Aorta (tissue), 5 donors: ENCODE data around the gene ZNF438. TPM values are rescaled to one million over a fixed set of nuclear protein-coding genes. Genes with fewer than 3 reads are reported as not detected.
A peak's percentile ranks its signal among the peaks of the same experiment; 100 is the strongest.

Experiments used
- ATAC-seq: fragments of 200-7000 bp; cut with Tn5 transposase; one replicate; pipeline ENCODE4 v1.9.1; 2022; ENCODE audit warnings: moderate library complexity; ENCODE audit not compliant: low FRiP score
- DNase-seq, 2 donors: peaks; one replicate each; pipeline ENCODE4 v3.0.0-alpha.2; 2020
- H3K27ac ChIP-seq, 2 donors: one replicate each; pipeline ENCODE4 v1.5.1; 2013; ENCODE audit warnings: low read length in 2 of 2, mild to moderate bottlenecking in 2 of 2, moderate library complexity in 2 of 2, control low read depth in 1 of 2, inconsistent platforms in 1 of 2, low read depth in 1 of 2
- H3K27me3 ChIP-seq, 2 donors: one replicate each; pipeline ENCODE4 v1.6.1; 2013; ENCODE audit warnings: control low read depth in 1 of 2, low read length in 1 of 2, mild to moderate bottlenecking in 1 of 2, moderate library complexity in 1 of 2; ENCODE audit not compliant: insufficient read depth in 2 of 2, control insufficient read depth in 1 of 2
- H3K36me3 ChIP-seq, 2 donors: one replicate each; pipeline ENCODE4 v1.6.1; 2013; ENCODE audit warnings: control low read depth in 1 of 2, low read length in 1 of 2, mild to moderate bottlenecking in 1 of 2; ENCODE audit not compliant: insufficient read depth in 2 of 2, control insufficient read depth in 1 of 2
- H3K4me1 ChIP-seq, 2 donors: one replicate each; pipeline ENCODE4 v1.6.1; 2013; ENCODE audit warnings: low read length in 2 of 2, control low read depth in 1 of 2, mild to moderate bottlenecking in 1 of 2, moderate library complexity in 1 of 2; ENCODE audit not compliant: insufficient read depth in 2 of 2, control insufficient read depth in 1 of 2
- H3K4me3 ChIP-seq, 2 donors: one replicate each; pipeline ENCODE4 v1.5.1; 2013; ENCODE audit warnings: low read length in 2 of 2, control low read depth in 1 of 2, mild to moderate bottlenecking in 1 of 2
- H3K9me3 ChIP-seq: one replicate; pipeline ENCODE4 v1.6.1; 2013; ENCODE audit warnings: mild to moderate bottlenecking, low read length; ENCODE audit not compliant: control insufficient read depth
- WGBS, 2 donors: extraction: QIAGEN DNeasy Blood & Tissue Kit; methylation state at CpG; one replicate each; pipeline ENCODE4 v1.1.7; 2013; 5-methylcytosine and 5-hydroxymethylcytosine counted together
- intact Hi-C, 2 donors: fragments of 100-400 bp; cut with DNase I; formaldehyde crosslinking; loops; one replicate each; pipeline versions ENCODE4 v1.14.2 to v1.15.0; 2022
- polyA plus RNA-seq, 2 donors: library from polyadenylated mRNA; stranded (reverse); fragments of 200-250 nt; gene quantifications; one replicate each; pipeline ENCODE4 v1.2.3, GENCODE V29; 2013
- total RNA-seq, 2 donors: library from RNA; stranded (reverse); fragmentation: NEBNext Ultra II Directional; extraction: Animal tissue kit (Norgen Biotek cat#: 25700); gene quantifications; one replicate each; pipeline ENCODE4 v1.2.1, GENCODE V29; 2021
- donor health status: healthy with polysubstance abuse.
- donor health status: Bipolar disorder and iron deficiency.
- donor health status: DM: no; HTN: no; CAD: no.
- donor health status: DM: no; HTN: no; CAD: no.
- donor health status: DM: yes; HTN: yes; CAD: no.

The ZNF438 gene
- total and polyA plus RNA-seq, 4 donors = 10.6 to 16.5 (median 12.5) TPM

DNA sequence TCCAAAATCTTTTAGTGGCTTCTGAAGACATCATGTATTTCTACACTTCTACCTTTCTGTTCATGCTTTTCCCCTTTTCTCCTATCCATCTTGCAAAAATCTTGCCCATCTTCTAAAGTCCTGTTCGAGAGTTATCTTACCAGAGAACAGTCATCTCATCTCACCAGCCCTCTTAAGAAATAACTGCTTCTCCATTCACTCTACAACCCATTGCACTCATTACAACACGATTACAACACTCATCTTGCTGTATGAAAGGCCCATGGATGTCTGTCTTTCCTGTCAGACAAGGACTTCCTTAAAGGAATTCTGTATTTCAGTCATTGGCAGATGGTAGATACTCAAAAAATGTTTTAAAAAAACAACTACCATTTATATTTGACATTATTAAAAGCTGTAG, 30.8 kb downstream of the ZNF438 start:
- no peak for ATAC-seq
- H3K36me3 ChIP-seq = no peaks in the 10 kb centered on the region
- H3K9me3 ChIP-seq = no peaks in the 10 kb centered on the region
- intact Hi-C loops = no loop called here
- WGBS, 2 donors = 95% methylated on average over 2 of the region's 2 CpGs
- no peak overlapping the region for H3K27ac ChIP-seq
- peaks cover 5 to 9% of the 10 kb centered on the region in 2 donors for H3K4me1 ChIP-seq
- H3K27me3 ChIP-seq = no peaks in the 10 kb centered on the region
- H3K4me3 ChIP-seq = no peak overlapping the region
- DNase-seq = no peak

DNA sequence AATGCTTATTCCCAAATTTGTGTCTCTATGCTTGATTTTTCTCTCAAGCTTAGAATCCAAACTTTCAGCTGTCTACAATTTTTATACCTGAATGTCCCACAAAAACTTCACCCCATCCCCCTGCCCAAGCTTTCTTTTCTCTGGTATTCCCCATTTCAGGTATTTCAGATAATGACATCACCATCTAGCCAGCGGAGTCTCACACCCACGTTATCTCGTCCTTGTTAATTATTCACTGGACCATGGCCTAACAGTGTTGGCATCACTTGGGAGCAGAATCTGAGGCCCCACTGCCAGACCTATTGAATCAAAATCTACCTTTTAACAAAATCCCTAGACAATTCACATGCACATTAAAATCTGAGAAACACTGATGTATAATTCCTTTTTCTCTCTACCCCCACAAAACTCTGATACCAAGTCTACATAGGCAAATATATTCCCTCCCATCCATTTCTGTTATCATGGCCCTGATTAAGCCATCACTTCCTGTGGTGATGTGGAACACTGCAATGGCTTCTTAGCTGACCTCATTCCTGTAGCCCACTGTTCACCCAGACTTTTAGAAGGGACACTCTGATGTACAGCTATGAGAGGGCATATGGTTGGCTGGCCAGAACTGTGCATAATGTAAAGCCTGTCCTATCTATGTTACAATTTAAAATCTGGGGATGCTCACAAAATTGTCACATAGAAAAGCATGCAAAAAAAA, 31.4 kb downstream of the ZNF438 start:
- 74 to 79% methylated on average over 3 of the region's 3 CpGs for WGBS, 2 donors
- Histone ChIP-seq H3K9me3 (no peaks in the 10 kb centered on the region), H3K27ac (no peak overlapping the region), H3K4me1 (peaks cover 5 to 8% of the 10 kb centered on the region in 2 donors), H3K4me3 (no peak overlapping the region), H3K36me3 (no peaks in the 10 kb centered on the region), H3K27me3 (no peaks in the 10 kb centered on the region)
- intact Hi-C loops = no loop called here
- no peak for DNase-seq
- ATAC-seq = no peak

DNA sequence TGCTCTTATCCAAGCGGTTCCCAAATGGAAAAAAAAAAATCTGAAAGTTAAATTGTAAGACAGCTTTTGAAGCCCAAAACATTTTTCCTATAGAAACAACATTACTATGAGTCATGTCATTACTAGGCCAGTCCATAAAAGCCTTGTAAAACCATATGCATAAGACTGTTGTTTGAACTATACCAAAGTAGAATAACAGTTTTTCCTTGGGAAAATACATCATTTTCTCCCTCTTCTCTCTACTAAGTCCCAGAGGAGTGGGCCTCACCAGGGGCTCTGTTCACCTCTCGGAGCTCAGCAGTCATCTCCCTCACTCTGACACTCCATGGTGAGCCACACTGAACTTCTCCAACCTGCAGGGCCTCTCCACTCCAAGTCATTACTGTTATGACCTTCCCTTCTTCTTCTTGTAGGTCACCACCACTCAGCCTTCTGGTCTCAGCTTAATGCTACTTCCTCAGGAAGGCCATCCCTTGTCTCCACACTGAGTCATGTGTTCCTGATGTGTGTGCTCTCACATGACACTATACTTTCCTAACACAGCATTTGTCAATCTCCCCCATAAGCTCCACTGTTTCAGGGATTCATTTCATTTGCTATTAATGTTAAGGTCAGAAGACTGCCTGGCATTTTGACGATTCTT, 32.5 kb downstream of the ZNF438 start:
- peak overlapping the region in 1 of 2 donors; percentile 48 for H3K4me3 ChIP-seq
- DNase-seq (peak in 1 of 2 donors; percentile 49), ATAC-seq (peak; percentile 74)
- H3K27me3 ChIP-seq = no peaks in the 10 kb centered on the region
- H3K36me3 ChIP-seq = no peaks in the 10 kb centered on the region
- H3K9me3 ChIP-seq = no peaks in the 10 kb centered on the region
- intact Hi-C loops = no loop called here
- peaks cover 3 to 5% of the 10 kb centered on the region in 2 donors for H3K4me1 ChIP-seq
- 47 to 52% methylated on average over 3 of the region's 3 CpGs for WGBS, 2 donors
- H3K27ac ChIP-seq = no peak overlapping the region

DNA sequence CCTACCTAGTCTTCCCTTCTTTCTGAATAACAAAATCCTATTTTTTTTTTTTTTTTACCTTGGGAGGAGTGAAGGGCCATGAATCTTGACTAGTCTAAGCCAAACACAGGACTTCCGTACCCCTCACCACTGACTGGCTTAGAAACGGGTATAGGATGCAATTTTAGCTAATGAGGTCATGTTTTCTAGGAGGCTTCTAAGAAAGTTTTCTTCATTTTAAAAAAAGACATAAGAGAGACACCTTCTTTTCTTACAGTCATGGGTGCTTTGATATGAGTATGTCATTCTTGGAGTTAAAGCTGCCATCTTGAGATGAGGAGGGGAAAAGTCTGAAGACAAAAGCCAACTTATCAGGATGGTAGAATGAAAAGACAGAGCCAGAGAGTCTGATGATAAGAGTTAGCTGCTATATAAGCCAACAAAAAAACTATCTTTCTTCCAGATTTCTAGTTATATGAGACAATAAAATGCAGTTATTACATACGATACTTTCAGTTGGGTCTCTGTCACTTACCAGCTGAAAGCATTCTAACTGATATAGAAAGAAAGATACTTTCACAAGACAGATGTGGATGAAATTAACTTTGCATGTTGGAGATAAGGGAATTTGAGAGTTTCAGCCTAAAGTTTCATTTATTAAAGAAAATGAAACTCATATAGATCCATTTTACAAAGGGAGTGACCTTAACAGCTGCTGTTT, 34.0 kb downstream of the ZNF438 start:
- no peaks in the 10 kb centered on the region for H3K9me3 ChIP-seq
- no peaks in the 10 kb centered on the region for H3K36me3 ChIP-seq
- peaks cover 2 to 5% of the 10 kb centered on the region in 2 donors for H3K4me1 ChIP-seq
- intact Hi-C loops = no loop called here
- no peaks in the 10 kb centered on the region for H3K27me3 ChIP-seq
- ATAC-seq (no peak), DNase-seq (no peak)
- no peak overlapping the region for H3K4me3 ChIP-seq
- WGBS, 2 donors = 59 to 63% methylated on average over 3 of the region's 3 CpGs
- no peak overlapping the region for H3K27ac ChIP-seq

DNA sequence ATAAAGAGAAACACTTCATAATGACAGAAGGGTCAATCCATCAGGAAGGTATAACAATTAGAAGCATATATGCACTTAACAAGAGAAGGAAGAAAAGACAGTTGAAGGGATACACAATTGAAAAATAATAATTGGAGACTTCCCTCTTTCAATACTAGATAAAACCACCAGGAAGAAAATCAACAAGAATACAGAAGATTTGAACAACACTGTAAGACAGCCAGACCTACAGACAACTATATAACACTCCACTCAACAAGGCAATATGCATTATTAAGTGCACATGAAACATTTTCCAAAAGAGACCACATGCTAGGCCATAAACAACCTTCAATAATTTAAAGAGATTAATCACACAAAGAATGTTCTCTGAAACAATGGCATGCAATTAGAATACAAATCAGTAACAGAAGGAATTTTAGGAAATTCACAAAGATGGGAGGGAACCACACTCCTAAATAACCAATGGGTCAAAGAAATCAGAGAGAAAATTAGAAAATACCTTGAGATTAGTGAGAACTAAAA, 35.1 kb downstream of the ZNF438 start:
- no peak for DNase-seq
- Histone ChIP-seq H3K27me3 (no peaks in the 10 kb centered on the region), H3K4me1 (peaks cover 2 to 5% of the 10 kb centered on the region in 2 donors), H3K36me3 (no peaks in the 10 kb centered on the region), H3K9me3 (no peaks in the 10 kb centered on the region), H3K4me3 (no peak overlapping the region), H3K27ac (no peak overlapping the region)
- intact Hi-C loops = no loop called here
- no peak for ATAC-seq

DNA sequence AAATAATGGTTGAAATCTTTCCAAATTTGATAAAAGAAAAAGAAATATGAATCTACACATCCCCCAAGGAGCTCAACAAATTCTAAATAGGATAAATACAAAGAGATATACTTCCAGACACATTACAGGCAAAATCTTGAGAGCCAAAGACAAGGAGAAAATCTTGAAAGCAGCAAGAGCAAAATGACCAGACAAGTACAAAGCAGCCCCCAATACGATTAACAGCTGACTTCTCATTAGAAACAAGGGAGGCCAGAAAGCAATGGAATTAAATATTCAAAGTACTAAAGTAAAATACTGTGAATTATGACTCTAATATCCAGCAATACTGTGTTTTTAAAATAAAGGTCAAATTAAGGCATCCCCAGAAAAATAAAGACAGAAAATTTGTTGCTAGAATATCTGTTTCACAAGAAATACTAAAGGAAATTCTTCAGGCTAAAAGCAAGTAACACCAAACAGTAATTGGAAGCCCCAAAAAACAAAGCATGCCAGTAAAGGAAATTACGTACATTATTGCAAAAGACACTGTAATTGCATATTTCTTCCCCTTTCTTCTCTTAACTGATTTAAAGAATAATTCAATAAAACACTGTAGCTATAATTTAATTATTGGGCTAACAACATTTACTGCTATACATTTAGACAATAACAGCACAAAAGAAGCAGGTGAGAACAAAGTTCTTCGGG, 36.4 kb downstream of the ZNF438 start:
- Histone ChIP-seq H3K4me3 (no peak overlapping the region), H3K9me3 (no peaks in the 10 kb centered on the region), H3K27me3 (no peaks in the 10 kb centered on the region), H3K4me1 (peaks cover 0 to 3% of the 10 kb centered on the region in 2 donors), H3K36me3 (no peaks in the 10 kb centered on the region), H3K27ac (no peak overlapping the region)
- ATAC-seq (no peak), DNase-seq (no peak)
- WGBS, 2 donors = 98 to 99% methylated on average over 3 of the region's 3 CpGs
- intact Hi-C loops = no loop called here

DNA sequence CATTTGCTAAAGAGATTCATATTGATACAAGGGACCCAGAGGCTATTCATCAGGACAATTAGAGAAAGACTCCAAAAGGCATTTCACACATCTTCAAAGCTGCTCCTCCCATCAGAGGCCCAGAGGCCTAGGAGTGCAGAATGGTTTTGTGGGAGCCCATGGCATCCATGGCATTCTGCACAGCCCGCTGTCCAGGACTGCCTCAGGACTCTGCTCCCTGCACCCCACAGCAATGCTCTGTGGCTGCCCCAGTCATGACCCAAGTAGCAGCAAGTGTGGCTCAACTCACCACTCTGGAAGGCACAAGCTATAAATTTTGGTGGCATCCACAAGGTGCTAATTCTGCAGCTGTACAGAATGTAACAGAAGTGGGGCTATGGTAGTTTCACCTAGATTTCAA, 38.5 kb downstream of the ZNF438 start:
- H3K4me1 ChIP-seq = peaks cover 2 to 3% of the 10 kb centered on the region in 2 donors
- H3K36me3 ChIP-seq = no peaks in the 10 kb centered on the region
- no peak for ATAC-seq
- intact Hi-C loops = no loop called here
- peak overlapping the region in 1 of 2 donors; percentile 6 for H3K27ac ChIP-seq
- no peak for DNase-seq
- no peaks in the 10 kb centered on the region for H3K9me3 ChIP-seq
- 99 to 100% methylated on average over 1 of the region's 1 CpG for WGBS, 2 donors
- H3K4me3 ChIP-seq = no peak overlapping the region
- no peaks in the 10 kb centered on the region for H3K27me3 ChIP-seq

DNA sequence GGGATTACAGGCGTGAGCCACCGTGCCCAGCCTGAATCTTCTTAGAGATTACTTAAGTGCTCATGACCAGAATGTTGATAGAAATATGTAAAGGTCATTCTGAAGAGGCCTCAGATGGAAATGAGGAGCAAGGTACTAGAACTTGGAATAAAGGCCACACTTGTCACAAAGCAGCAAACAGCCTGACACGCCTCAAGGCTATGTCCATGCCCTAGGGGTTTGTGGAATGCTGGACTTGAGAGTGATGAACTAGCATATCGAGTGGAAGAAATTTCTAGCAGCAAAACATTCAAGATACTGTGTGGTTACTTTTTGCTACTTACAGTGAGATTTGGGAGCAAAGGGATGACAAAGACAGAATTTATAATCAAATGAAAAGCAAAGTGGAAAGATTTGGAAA, 39.0 kb downstream of the ZNF438 start:
- Histone ChIP-seq H3K9me3 (no peaks in the 10 kb centered on the region), H3K27me3 (no peaks in the 10 kb centered on the region), H3K36me3 (no peaks in the 10 kb centered on the region), H3K4me3 (no peak overlapping the region), H3K27ac (peak overlapping the region in 1 of 2 donors; percentile 52), H3K4me1 (peaks cover 2% of the 10 kb centered on the region in 2 donors)
- ATAC-seq = no peak
- no peak for DNase-seq
- intact Hi-C loops = no loop called here
- WGBS, 2 donors = 51 to 56% methylated on average over 4 of the region's 4 CpGs
